Endothelial cell (in vitro differentiated cells): Measurements from ENCODE around the gene CIB4. TPM values are rescaled to one million over a fixed set of nuclear protein-coding genes. Genes with fewer than 3 reads are reported as not detected.
A peak's percentile ranks its signal among the peaks of the same experiment; 100 is the strongest.

Experiments used
- DNase-seq: peaks from one replicate; pipeline ENCODE4 v3.0.0; 2021; ENCODE audit warnings: low spot score
- H3K27ac Mint-ChIP-seq: one replicate; pipeline ENCODE4 v1.8.0; 2021; ENCODE audit warnings: mixed read lengths, inconsistent platforms; ENCODE audit not compliant: unreplicated experiment
- H3K27me3 Mint-ChIP-seq: one replicate; pipeline ENCODE4 v1.8.0; 2021; ENCODE audit warnings: mild to moderate bottlenecking, moderate library complexity, mixed read lengths, inconsistent platforms; ENCODE audit not compliant: unreplicated experiment
- H3K36me3 Mint-ChIP-seq: one replicate; pipeline ENCODE4 v1.8.0; 2021; ENCODE audit warnings: mild to moderate bottlenecking, low read depth, mixed read lengths, inconsistent platforms; ENCODE audit not compliant: unreplicated experiment
- H3K4me1 Mint-ChIP-seq: one replicate; pipeline ENCODE4 v1.8.0; 2021; ENCODE audit warnings: mild to moderate bottlenecking, mixed read lengths, inconsistent platforms; ENCODE audit not compliant: unreplicated experiment
- H3K4me3 Mint-ChIP-seq: one replicate; pipeline ENCODE4 v1.8.0; 2021; ENCODE audit warnings: mild to moderate bottlenecking, mixed read lengths, inconsistent platforms; ENCODE audit not compliant: unreplicated experiment
- H3K9me3 Mint-ChIP-seq: one replicate; pipeline ENCODE4 v1.8.0; 2021; ENCODE audit warnings: mixed read lengths, inconsistent platforms; ENCODE audit not compliant: unreplicated experiment
- total RNA-seq: library from RNA; stranded (reverse); fragmentation: NEBNext Ultra II Directional; extraction: Animal tissue kit (Norgen Biotek cat#: 25700); gene quantifications from one replicate; pipeline ENCODE4 v1.2.1, GENCODE V29; 2021; ENCODE audit not compliant: unreplicated experiment
- TF ChIP-seq, protein P1 (sequence below): fragments of 200-600 bp; sonication (generic); IDR thresholded peaks from one replicate; pipeline ENCODE4 v1.5.0; 2021; ENCODE audit warnings: antibody characterized with exemption; ENCODE audit not compliant: unreplicated experiment

The CIB4 gene
- total RNA-seq, 1 donor from 2014 or later = not detected

DNA sequence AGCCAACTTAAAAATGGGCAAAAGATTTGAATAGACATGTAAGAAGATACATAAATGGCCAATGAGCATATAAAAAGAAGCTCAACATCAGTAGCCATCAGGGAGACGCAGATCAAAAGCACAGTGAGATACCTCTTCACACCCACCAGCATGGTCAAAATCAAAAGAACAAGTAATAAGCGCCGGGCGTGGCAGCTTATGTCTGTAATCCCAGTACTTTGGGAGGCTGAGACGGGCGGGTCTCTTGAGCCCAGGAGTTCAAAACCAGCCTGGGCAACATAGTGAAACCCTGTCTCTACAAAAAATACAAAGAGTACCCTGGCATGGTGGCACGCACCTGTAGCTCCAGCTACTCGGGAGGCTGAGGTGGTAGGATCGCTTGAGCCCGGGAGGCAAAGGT is 4.6 kb upstream of the CIB4 start:
- no peaks in the 10 kb centered on the region for H3K4me1 Mint-ChIP-seq

GRCh38 chr2:26644188-26644835 is 3.1 kb upstream of the CIB4 start:
- Mint-ChIP-seq H3K36me3 (no peaks in the 10 kb centered on the region), H3K27ac (peak overlapping the region; percentile 11), H3K9me3 (no peaks in the 10 kb centered on the region), H3K4me3 (no peak overlapping the region), H3K4me1 (peaks cover 6% of the 10 kb centered on the region), H3K27me3 (peaks cover 4% of the 10 kb centered on the region)
- TF ChIP-seq, protein P1, sequence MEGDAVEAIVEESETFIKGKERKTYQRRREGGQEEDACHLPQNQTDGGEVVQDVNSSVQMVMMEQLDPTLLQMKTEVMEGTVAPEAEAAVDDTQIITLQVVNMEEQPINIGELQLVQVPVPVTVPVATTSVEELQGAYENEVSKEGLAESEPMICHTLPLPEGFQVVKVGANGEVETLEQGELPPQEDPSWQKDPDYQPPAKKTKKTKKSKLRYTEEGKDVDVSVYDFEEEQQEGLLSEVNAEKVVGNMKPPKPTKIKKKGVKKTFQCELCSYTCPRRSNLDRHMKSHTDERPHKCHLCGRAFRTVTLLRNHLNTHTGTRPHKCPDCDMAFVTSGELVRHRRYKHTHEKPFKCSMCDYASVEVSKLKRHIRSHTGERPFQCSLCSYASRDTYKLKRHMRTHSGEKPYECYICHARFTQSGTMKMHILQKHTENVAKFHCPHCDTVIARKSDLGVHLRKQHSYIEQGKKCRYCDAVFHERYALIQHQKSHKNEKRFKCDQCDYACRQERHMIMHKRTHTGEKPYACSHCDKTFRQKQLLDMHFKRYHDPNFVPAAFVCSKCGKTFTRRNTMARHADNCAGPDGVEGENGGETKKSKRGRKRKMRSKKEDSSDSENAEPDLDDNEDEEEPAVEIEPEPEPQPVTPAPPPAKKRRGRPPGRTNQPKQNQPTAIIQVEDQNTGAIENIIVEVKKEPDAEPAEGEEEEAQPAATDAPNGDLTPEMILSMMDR = no peak
- no peak for DNase-seq

More for the DNA sequence above, 4.6 kb upstream of the CIB4 start:
- no peaks in the 10 kb centered on the region for H3K36me3 Mint-ChIP-seq
- no peak overlapping the region for H3K4me3 Mint-ChIP-seq
- TF ChIP-seq, protein P1 = no peak
- H3K27ac Mint-ChIP-seq = no peak overlapping the region
- H3K27me3 Mint-ChIP-seq = peaks cover 4% of the 10 kb centered on the region
- no peaks in the 10 kb centered on the region for H3K9me3 Mint-ChIP-seq
- DNase-seq = no peak

- TF ChIP-seq, protein P1 = no peak
- no peak overlapping the region for H3K27ac Mint-ChIP-seq
- no peak overlapping the region for H3K4me3 Mint-ChIP-seq
- H3K9me3 Mint-ChIP-seq = no peaks in the 10 kb centered on the region
- peaks cover 6% of the 10 kb centered on the region for H3K4me1 Mint-ChIP-seq
- DNase-seq = no peak
- H3K36me3 Mint-ChIP-seq = no peaks in the 10 kb centered on the region
- peaks cover 4% of the 10 kb centered on the region for H3K27me3 Mint-ChIP-seq
Measured at GRCh38 chr2:26642429-26642828, 1.3 kb upstream of the CIB4 start.

DNA sequence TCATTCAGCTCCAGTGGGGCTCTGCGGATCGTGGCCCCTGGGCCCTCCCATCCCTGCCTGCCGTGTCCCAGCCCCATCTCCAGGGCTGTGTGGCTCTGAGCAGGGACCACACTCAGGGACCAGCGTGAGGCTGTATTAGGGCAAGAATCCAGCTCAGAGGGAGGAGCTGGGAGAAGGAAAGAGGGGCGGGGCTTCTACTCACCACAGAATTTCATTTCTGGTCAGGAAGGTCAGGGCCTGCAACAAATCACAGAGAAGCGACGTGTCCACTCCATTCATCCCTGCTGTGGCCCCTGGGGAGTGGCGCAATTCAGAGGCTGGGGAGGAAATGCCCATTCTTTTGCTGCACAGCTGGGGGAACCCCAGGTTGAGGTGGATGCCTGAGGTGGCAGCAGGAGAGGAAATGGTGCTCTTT is 828 bp downstream of the CIB4 start:
- Mint-ChIP-seq H3K9me3 (no peaks in the 10 kb centered on the region), H3K36me3 (no peaks in the 10 kb centered on the region), H3K4me1 (peaks cover 6% of the 10 kb centered on the region), H3K27ac (no peak overlapping the region), H3K4me3 (no peak overlapping the region), H3K27me3 (peaks cover 4% of the 10 kb centered on the region)
- TF ChIP-seq, protein P1 = no peak
- no peak for DNase-seq

- Mint-ChIP-seq H3K27me3 (peaks cover 4% of the 10 kb centered on the region), H3K4me1 (peaks cover 6% of the 10 kb centered on the region), H3K27ac (no peak overlapping the region), H3K4me3 (no peak overlapping the region), H3K36me3 (no peaks in the 10 kb centered on the region), H3K9me3 (no peaks in the 10 kb centered on the region)
- TF ChIP-seq, protein P1 = no peak
- DNase-seq = no peak
Measured at GRCh38 chr2:26639685-26640243, 1.4 kb downstream of the CIB4 start.
